Heart left ventricle (tissue), 16 donors: Measurements from ENCODE around the gene TNFRSF1B. TPM values are rescaled to one million over a fixed set of nuclear protein-coding genes. Genes with fewer than 3 reads are reported as not detected.

ENCODE experiments used
- ATAC-seq, 4 donors: fragments of 200-7000 bp; cut with Tn5 transposase; one replicate each; pipeline ENCODE4 v1.9.1; 2020 to 2022; ENCODE audit warnings: moderate library complexity in 4 of 4, mild to moderate bottlenecking in 3 of 4, moderate number of reproducible peaks in 1 of 4
- DNase-seq, 5 donors: peaks; one replicate each; pipeline ENCODE4 v3.0.0-alpha.2; 2020
- H3K27ac ChIP-seq, 12 donors: fragments of 200-600 bp; sonication (generic) in 4 of 12; one replicate each; pipeline versions ENCODE4 v1.5.0 to v1.8.0; 2016 to 2022; ENCODE audit warnings: mild to moderate bottlenecking in 2 of 12
- H3K27me3 ChIP-seq, 9 donors: fragments of 200-600 bp; sonication (generic) in 2 of 9; one replicate each; pipeline versions ENCODE4 v1.5.1 to v1.8.0; 2016 to 2022; ENCODE audit warnings: mild to moderate bottlenecking in 3 of 9
- H3K36me3 ChIP-seq, 9 donors: fragments of 200-600 bp; sonication (generic) in 2 of 9; one replicate each; pipeline versions ENCODE4 v1.5.0 to v1.8.0; 2018 to 2022; ENCODE audit warnings: mild to moderate bottlenecking in 2 of 9
- H3K4me1 ChIP-seq, 12 donors: fragments of 200-600 bp; sonication (generic) in 4 of 12; one replicate each; pipeline versions ENCODE4 v1.5.0 to v1.8.0; 2016 to 2022; ENCODE audit warnings: mild to moderate bottlenecking in 3 of 12
- H3K4me3 ChIP-seq, 12 donors: fragments of 200-600 bp; sonication (generic) in 4 of 12; one replicate each; pipeline versions ENCODE4 v1.5.0 to v1.8.0; 2017 to 2022; ENCODE audit warnings: mild to moderate bottlenecking in 9 of 12, moderate library complexity in 4 of 12
- H3K9me3 ChIP-seq, 12 donors: fragments of 200-600 bp; sonication (generic) in 4 of 12; one replicate each; pipeline versions ENCODE4 v1.5.0 to v1.8.0; 2016 to 2022; ENCODE audit warnings: mild to moderate bottlenecking in 1 of 12
- CTCF ChIP-seq, 12 donors: fragments of 200-600 bp; sonication (generic) in 4 of 12; IDR thresholded peaks; one replicate each; pipeline versions ENCODE4 v1.5.0 to v1.8.0; 2018 to 2022; ENCODE audit warnings: antibody characterized with exemption in 12 of 12, mild to moderate bottlenecking in 5 of 12
- POLR2A ChIP-seq, 2 donors: fragments of 450-650 bp; IDR thresholded peaks; one replicate each; pipeline ENCODE4 v1.6.1; 2017; ENCODE audit warnings: antibody characterized with exemption in 2 of 2, mild to moderate bottlenecking in 2 of 2, moderate library complexity in 2 of 2
- WGBS, 4 donors: extraction: QIAGEN DNeasy Blood & Tissue Kit in 2 of 4; methylation state at CpG; one replicate each; pipeline versions ENCODE4 v1.1.5 to v1.1.7; 2013 to 2018; 5-methylcytosine and 5-hydroxymethylcytosine counted together
- intact Hi-C, 10 donors: fragments of 100-400 bp; cut with DNase I; formaldehyde crosslinking; loops; one replicate each; pipeline versions ENCODE4 v1.11.1 to v1.14.2; 2022
- polyA plus RNA-seq, 2 donors: library from polyadenylated mRNA; stranded (reverse); fragments of 200-250 nt; gene quantifications; one replicate each; pipeline ENCODE4 v1.2.3, GENCODE V29; 2013
- total RNA-seq, 9 donors: library from RNA; depleted of rRNA in 2 of 9; stranded (reverse); fragments of >200 nt in 2 of 9; fragmentation: NEBNext Ultra II Directional in 3 of 9; extraction: Animal tissue kit (Norgen Biotek cat#: 25700) in 3 of 9; gene quantifications; one replicate each; pipeline versions ENCODE4 v1.1.0 to v1.2.4, GENCODE V29; 2016 to 2023
- donor health status: ischemic (EF 13 %, LVEDD 7.1; RV severe dilation, severe dysfunction).
- donor health status: healthy with polysubstance abuse.
- donor health status: DM: no; HTN: yes; CAD: no.
- donor health status: DM: no; HTN: no; CAD: no.
- donor health status: ischemic (EF 25% LVEDD 6.9; RV normal size, moderate dysfunction).
- donor health status: ischemic (EF 25% LVEDD 5.7; RV mildly dilated, moderate dysfunction).
- donor health status: healthy.
- donor health status: DM: yes; HTN: yes; CAD: no.
- donor health status: ischemic (EF 35%, LVEDD 5.7; RV mildly dilated, moderate dysfunction).
- donor health status: nonischemic (EF 11% LVEDD 7.7; RV severe dilation, severe dysfunction).
- donor health status: DM: yes; HTN: yes; CAD: no.
- donor health status: PGD.
- donor health status: ischemic (EF 29% LVEDD 5.4; RV normal size, mild dysfunction).
- donor health status: nonischemic (EF 23%, LVEDD 6.1; RV moderate dilation, normal function).

TNFRSF1B gene
- total and polyA plus RNA-seq, 11 donors, result 8.6 to 71.0 (median 14.9) TPM

GRCh38 chr1:12124693-12125421 is 41.9 kb upstream of the TNFRSF1B start:
- ATAC-seq, result peak; percentile 49 to 82 (median 76)
- TF ChIP-seq CTCF (IDR thresholded peaks at IDR 0.05) (peak in 11 of 12 donors; percentile 90 to 99 (median 97)), POLR2A (IDR thresholded peaks at IDR 0.05) (peak in 1 of 2 donors; percentile 6)
- 35 to 39% (median 38%) methylated on average over 19 of the region's 19 CpGs for WGBS, 4 donors

GRCh38 chr1:12125422-12126355 is 41.1 kb upstream of the TNFRSF1B start:
- H3K4me3 ChIP-seq, result peak overlapping the region in 8 of 12 donors; percentile 2 to 36 (median 19)
- DNase-seq (peak in 4 of 5 donors; percentile 40 to 64 (median 48)), ATAC-seq (peak; percentile 29 to 82 (median 54))
- H3K36me3 ChIP-seq, result no peaks in the 10 kb centered on the region
- no peaks in the 10 kb centered on the region for H3K9me3 ChIP-seq
- peaks cover 4 to 36% (median 14%) of the 10 kb centered on the region in 12 donors for H3K4me1 ChIP-seq
- no peak for TF ChIP-seq CTCF (IDR thresholded peaks at IDR 0.05)
- no peak for TF ChIP-seq POLR2A (IDR thresholded peaks at IDR 0.05)
- 63 to 74% (median 68%) methylated on average over 21 to 24 of the region's 24 CpGs for WGBS, 4 donors
- intact Hi-C loops, result loop anchor here in 9 of 10 donors (1.0 to 5.0 kb wide), 4 partner anchors 37 to 84 kb away; no protein-coding TSS in a partner anchor
- H3K27ac ChIP-seq, result peak overlapping the region in 10 of 12 donors; percentile 6 to 75 (median 56)
- H3K27me3 ChIP-seq, result peaks cover 0 to 6% (median 0%) of the 10 kb centered on the region in 9 donors

More at GRCh38 chr1:12124693-12125421, 41.9 kb upstream of the TNFRSF1B start:
- intact Hi-C loops, result loop anchor here (1.0 to 5.0 kb wide), 4 partner anchors 37 to 84 kb away; no protein-coding TSS in a partner anchor
- Histone ChIP-seq H3K9me3 (no peaks in the 10 kb centered on the region), H3K36me3 (no peaks in the 10 kb centered on the region), H3K27me3 (peaks cover 0 to 6% (median 0%) of the 10 kb centered on the region in 9 donors), H3K4me3 (peak overlapping the region in 2 of 12 donors; percentile 16 to 23), H3K27ac (peak overlapping the region in 9 of 12 donors; percentile 6 to 75 (median 60)), H3K4me1 (peaks cover 4 to 30% (median 14%) of the 10 kb centered on the region in 12 donors)
- peak; percentile 76 to 87 (median 80) for DNase-seq

GRCh38 chr1:12126781-12127180 is 40.0 kb upstream of the TNFRSF1B start:
- TF ChIP-seq POLR2A (IDR thresholded peaks at IDR 0.05), result no peak
- TF ChIP-seq CTCF (IDR thresholded peaks at IDR 0.05), result no peak
- DNase-seq (peak in 1 of 5 donors; percentile 41), ATAC-seq (no peak)
- WGBS, 4 donors, result 85 to 98% (median 90%) methylated on average over 9 of the region's 9 CpGs
- Histone ChIP-seq H3K27me3 (peaks cover 0 to 6% (median 0%) of the 10 kb centered on the region in 9 donors), H3K36me3 (no peaks in the 10 kb centered on the region), H3K9me3 (no peaks in the 10 kb centered on the region), H3K4me3 (peak overlapping the region in 2 of 12 donors; percentile 16 to 29), H3K27ac (peak overlapping the region in 1 of 12 donors; percentile 3), H3K4me1 (peaks cover 4 to 47% (median 14%) of the 10 kb centered on the region in 12 donors)
- intact Hi-C loops, result loop anchor here in 1 of 10 donors (5.0 kb wide), 1 partner anchor 36 kb away; no protein-coding TSS in a partner anchor
